NK-92 (cell line): ENCODE data around the gene TBC1D25.
A peak's percentile ranks its signal among the peaks of the same experiment; 100 is the strongest.

Experiments
- DNase-seq: peaks from one replicate; lab custom pipeline; 2025; ENCODE audit not compliant: unreplicated experiment; lab: John Stamatoyannopoulos, UW

TBC1D25 gene, protein sequence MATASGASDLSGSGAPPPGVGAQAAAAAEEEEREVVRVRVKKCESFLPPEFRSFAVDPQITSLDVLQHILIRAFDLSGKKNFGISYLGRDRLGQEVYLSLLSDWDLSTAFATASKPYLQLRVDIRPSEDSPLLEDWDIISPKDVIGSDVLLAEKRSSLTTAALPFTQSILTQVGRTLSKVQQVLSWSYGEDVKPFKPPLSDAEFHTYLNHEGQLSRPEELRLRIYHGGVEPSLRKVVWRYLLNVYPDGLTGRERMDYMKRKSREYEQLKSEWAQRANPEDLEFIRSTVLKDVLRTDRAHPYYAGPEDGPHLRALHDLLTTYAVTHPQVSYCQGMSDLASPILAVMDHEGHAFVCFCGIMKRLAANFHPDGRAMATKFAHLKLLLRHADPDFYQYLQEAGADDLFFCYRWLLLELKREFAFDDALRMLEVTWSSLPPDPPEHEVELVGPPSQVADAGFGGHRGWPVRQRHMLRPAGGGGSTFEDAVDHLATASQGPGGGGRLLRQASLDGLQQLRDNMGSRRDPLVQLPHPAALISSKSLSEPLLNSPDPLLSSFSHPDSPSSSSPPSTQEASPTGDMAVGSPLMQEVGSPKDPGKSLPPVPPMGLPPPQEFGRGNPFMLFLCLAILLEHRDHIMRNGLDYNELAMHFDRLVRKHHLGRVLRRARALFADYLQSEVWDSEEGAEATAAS

DNA sequence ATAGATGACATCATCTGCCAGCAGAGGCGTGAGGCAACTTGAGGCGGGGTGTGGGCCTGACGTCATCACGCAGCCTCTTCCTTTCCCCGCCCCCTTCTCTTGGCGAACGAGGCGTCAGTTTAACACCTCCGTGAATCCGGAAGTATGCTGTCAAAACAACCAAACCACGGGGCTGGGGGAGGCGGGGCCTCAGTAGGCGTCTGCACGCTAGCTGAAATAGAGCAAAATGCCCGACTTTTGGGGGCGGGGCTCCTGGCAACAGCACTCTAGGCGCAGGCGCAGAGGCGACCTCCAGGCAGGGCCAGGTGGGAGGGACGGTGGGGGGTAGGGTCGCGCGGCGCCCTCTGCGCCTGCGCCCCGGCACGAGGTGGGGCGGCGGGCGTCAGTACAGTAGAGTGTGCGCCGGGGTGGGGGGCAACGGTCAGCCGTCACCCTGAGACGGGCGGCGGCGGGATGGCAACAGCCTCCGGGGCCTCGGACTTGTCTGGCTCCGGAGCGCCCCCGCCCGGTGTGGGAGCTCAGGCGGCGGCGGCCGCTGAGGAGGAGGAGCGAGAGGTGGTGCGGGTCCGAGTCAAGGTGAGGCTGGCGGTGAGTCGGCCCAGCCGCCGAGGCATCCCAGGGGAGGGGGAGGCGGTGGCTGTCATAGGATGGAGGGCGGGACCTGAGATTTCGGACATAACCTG is at the start of gene TBC1D25:
TSS of gene TBC1D25 (plus strand) at position 370 of the 683 bp plus-strand sequence. CDS start at position 454, 84 bp downstream.
- peak; percentile 75 for DNase-seq

DNA sequence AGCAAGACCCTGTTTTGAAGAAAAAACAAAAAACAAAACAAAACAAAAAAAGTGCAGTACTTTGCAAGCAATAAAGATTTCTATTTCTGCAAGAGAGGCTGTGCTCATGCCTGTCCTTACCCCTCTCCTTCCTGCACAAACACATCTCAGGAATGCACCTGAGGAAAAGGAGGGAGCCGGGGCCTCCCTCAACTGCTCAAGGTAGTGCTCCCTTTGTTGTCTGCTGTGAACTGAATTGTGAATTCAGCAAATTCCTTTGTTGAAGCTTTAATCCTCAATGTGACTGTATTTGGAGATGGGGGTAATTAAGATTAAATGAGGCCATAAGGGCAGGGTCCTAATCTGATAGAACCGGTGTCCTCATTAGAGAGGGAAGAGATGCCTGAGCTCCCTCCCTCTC is 49.6 kb upstream of the TBC1D25 start:
- no peak for DNase-seq

DNA sequence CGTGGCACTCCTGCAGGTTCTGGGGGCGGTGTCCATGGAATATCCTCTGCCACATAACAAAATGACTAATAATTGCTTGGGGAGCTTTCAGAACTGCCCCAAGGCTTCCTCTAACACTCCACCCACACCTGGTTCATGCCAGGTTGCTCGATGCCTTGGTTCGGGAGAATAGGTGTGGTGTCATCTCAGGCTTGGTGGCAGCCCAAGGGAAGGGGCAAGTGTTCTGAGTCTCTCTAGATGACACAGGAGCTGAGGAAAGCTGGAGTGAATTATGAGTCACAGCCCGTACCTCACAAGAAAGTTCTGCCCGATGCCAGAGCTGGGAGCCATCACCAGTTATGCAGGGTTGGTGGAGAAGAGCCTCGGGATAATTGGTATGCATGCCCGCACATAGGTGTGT is 48.9 kb upstream of the TBC1D25 start:
- no peak for DNase-seq

DNA sequence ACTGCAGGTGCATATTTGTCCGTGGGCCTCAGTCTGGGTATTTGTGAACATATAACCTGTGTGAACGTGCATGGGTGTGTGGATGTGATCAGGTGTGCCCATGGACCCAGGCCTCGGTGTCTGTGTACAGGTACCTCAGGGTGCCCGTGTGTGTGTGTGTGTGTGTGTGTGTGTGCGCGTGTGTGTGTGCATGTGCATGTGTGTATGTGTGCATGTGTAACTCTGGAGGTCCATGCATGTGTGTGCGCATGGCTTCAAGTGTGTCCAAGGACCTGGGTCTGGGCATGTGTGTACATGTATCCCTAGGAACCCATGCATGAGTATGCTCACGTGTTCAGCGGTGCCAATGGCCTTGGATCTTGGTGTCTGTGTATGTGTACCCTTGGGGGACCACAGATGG is 47.7 kb upstream of the TBC1D25 start:
- DNase-seq, result no peak

DNA sequence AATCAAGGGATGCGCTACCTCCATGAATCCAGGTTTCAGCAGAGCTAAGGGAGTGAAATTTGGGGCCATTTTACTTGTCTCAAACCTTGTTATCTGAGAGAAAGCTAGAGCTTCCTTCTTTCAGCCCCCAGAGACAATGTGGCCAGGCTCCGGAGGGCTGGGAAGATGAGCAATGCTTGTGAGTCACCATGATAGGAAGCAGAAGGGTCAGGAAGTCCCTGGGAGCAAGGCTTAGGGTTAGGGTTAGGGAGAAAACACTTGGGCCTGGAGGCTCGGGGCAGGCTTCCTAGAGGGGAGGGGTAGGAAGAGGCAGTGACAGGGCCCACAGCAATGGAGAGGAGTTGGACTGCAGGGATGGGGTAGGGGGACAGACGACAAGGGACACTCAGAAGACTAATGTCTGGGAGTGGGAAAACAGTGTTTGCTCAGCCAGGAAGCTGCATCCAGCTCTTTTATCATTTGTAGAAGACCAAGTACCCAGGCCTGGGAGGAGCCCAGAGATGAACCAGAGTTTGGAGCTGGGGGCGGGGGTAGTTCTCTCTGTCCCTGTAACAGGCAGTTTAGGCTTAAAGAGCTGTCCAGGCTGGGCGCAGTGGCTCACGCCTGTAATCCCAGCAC is 47.1 kb upstream of the TBC1D25 start:
- no peak for DNase-seq

DNA sequence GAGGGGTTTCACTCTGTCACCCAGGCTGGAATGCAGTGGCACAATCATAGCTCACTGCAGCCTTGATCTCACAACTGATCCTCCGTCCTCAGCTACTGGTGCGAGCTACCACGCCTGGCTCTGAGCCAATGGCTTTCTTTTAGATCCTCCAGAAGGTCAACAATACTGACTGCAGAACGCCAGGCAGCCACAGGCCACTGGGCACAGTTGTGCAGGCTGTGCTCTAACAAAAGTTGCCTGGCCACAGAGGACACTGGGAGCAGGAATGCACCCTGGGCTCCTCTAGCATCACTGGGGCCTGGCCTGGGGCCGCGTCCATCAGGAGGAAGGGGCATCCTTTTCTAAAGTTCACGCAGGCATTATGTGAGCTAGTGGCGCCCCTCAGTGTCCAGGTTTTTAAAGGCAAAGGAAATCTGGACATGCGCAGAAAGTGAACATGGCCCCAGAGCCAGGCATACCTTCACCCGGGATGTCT is 45.6 kb upstream of the TBC1D25 start:
- no peak for DNase-seq

DNA sequence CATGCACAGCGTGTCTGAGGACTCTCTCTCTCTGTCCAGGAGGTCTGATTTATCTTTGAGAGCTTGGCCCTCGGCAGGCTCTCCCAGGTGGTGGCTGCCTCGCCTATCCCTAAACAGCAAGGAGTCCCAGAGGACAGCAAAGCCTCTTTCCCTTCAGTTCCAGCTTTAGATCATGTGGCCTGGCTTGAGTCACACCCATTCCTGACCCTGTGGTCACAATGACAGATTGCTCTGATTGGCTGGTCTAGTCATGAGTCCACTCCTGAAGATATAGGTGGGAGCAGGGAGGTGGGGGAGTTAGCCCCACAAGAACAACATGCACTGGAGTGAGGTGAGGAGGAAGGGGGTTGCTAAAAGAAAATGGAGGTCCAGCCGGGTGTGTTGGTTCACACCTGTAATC is 42.9 kb upstream of the TBC1D25 start:
- no peak for DNase-seq

DNA sequence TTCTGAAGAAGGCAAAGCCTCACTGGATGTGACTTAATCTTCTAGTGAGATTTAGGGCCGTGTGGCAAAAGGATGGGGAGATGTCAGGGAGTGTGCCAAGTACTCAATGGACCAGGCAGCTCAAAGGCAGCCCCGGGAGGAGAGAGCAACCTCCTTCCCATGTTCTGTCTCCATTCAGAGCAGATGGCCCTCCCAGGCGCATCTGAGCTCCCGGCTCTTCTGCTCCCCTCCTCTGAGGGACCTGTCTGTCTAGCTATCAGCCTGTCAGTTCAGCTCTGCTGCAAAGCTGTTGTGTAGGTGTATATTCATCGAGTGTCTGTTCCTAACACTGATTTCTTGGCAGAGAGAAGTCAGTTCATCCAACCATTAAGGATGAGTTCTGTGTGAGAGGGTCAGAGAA is 41.6 kb upstream of the TBC1D25 start:
- DNase-seq, result no peak

DNA sequence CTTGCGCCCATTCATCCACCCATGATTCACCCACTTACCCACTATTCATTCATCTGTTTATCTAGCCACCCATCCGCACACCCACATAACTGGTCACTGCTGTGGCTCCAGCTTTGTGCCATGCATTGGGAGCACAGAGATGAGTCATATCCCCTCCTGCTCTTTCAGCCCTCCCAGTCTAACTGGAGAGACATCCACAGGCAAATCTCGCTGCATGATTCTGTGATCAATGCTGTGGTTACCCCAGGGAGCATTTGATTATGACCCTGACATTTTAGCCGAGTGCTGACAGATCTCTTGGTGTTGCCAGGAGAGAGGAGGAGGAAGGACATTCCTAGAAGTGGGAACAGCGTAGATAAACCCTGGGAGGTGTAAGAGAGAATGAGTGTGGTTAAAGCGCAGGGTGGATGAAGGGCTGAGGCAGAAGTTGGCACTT is 41.1 kb upstream of the TBC1D25 start:
- no peak for DNase-seq

DNA sequence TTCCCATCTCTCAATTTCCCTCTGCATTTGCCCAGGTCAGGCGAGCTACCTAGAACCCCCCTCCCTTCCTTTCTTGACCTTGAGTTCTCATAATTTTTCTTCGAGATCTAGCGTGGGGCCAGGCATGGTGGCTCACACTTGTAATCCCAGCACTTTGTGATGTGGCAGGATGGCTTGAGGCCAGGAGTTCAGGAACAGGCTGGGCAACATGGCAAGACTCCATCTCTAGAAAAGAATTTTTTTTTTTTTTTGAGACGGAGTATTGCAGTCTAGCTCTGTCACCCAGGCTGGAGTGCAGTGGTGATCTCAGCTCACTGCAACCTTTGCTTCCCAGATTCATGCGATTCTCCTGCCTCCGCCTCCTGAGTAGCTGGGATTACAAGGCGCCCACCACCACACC is 35.3 kb upstream of the TBC1D25 start:
- no peak for DNase-seq

DNA sequence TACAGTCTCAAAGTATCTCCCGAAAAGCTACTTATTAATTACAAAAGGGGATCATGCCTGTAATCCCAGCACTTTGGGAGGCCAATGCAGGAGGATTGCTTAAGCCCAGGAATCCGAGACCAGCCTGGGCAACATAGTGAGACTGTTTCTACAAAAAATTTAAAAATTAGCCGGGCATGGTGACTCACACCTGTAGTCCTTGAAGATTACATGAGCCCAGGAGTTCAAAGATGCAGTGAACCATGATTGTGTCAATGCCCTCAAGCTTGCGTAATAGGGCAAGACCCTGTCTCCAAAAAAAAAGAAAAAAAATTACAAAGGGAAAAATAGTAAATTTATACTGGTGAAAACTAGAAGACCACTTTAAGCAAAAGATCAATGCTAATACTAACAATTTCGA is 34.0 kb upstream of the TBC1D25 start:
- no peak for DNase-seq

DNA sequence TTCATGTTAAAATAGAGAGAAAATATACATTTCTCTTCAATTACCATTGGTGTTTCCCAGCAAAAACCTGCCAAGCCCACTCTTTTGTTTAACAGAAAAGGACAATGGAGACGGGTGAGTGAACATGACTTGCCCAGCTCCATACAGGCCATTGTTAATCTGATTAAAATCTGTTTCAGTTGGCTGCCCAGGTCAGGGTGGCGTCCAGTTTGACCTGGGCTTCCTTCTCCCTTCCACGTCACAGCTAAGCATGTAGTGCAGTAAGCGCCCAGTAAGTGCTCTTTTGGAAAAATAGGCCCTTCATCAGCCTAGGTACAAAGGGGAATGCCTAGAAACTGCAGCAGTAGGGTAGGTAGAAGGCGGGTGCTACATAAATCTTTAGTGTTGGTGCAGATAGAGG is 32.3 kb upstream of the TBC1D25 start:
- no peak for DNase-seq

DNA sequence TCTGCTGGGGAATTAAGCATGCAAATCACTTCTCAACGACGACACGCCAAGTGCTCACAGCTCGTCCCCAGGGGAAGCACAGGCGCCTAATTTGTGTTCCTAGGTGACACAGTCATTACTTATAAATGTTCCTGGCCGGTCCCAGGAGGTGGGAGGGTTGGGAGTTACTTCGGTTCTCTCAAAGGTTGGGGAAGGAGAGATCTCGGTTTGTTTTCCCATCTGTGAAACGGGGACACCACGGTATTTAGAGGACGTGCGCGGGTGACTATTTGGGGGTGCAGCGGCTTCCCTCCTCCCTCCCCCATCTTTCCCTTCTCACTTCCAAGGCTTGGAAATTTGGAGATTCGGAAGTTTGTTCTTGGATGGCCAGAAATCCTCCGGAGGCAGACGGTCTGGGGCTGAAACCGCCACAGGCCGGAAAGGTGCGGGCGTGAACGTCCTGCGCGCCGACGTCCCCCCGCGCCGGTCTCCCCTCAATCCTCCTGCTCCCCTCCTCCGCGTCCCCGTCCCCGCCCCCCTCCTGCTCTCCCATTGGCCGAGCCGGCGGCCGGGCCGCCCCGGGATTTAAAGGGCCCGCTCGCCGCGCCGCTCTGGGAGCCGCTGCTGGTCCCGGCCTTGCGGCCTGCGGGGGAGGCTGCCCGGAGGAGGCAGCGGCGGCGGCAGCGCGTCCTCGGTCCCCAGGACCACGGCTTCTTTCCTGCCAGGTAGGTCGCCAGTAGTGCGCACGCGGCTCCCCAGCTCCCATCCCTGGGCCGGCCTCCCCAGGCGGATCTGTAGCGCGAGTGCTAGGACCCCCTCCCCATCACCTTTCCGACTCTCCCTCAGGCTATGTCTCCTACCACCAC is 30.9 kb upstream of the TBC1D25 start, which contains the start of gene PORCN:
TSS of gene PORCN (plus strand) at position 593 of the 845 bp plus-strand sequence. CDS start 829 bp downstream, outside the sequence.
- no peak for DNase-seq

DNA sequence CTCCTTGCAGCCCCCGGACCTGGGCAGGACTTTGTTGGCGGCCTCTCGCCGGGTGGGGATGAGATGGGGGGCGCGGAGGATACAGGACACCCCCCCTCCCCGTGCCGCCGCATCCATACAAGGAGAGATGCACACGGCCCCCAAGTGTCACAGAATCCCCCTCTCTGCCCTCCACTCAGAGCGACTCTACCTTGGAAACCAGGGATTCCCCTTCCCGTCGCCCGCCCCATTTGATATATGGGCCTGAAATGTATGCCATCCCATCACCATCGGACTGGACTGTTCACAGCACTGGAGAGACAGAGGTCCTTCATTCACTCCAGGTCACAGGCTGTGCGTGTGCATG is 30.3 kb upstream of the TBC1D25 start:
- no peak for DNase-seq

DNA sequence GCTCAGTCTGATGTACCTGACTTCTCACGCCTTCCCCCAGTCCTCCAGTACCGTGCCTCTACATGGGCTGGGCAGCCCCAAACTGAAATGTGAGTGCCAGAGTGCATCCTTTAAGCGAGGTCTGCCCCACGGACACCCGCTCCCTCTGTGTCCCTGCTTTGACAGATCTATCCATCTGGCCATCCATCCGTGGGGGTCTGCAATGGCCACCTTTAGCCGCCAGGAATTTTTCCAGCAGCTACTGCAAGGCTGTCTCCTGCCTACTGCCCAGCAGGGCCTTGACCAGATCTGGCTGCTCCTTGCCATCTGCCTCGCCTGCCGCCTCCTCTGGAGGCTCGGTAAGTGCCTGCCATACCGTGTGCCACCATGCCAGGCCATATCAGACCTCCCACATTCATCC is 29.9 kb upstream of the TBC1D25 start:
- no peak for DNase-seq

DNA sequence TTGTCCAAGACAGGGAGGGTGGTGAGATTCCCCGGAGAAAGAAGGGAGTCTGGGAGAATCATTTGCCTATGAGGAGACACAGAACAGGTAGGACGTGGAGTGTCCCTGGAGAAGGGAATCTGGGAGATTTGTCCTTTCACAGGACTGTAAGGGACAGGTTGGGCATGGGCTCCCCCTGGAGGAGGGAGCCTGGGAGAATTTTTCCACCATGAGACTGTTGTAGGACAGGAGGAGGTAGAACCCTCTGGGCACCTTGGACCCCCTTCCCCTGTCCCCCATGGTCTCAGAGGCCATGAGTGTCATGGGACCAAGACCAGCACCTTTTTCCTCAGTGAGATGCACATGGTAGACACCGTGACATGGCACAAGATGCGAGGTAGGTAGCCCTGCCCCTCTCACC is 28.0 kb upstream of the TBC1D25 start:
- no peak for DNase-seq

DNA sequence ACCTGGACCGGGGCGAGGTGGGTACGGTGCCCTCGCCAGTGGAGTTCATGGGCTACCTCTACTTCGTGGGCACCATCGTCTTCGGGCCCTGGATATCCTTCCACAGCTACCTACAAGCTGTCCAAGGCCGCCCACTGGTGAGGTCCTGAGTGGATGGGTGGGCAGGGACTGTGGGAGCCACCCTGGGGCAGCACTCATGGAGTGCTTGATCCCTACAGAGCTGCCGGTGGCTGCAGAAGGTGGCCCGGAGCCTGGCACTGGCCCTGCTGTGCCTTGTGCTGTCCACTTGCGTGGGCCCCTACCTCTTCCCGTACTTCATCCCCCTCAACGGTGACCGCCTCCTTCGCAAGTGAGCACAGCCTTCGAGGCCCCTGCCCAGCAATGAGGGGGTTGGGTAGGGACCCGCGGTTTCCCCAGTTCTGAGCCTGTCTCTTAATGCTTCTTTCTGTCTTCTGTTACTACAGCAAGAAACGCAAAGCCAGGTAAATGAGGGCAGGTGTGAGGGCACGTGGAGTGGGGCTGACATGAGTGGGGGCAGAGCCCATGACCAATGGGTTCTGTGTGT is 27.1 kb upstream of the TBC1D25 start:
- DNase-seq, result no peak

DNA sequence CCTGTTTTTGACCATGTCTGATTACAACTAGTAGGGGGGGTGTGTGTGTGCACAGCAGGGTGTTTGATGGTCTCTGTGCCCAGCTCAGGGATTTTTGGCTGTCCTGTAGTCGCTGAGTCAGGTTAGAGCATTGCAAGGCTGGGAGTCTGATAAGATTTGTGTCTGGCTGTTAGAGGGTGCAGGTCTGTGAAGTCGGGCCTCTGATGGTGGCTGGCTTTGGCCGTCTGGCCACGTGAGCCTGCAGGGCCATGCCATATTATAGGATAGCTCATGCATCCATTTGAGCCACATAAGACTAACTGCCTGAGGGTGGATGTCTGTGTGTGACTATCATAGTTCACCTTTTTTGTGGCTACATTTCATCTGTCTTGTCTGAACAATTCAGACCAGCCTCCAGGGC is 25.8 kb upstream of the TBC1D25 start:
- DNase-seq, result no peak

DNA sequence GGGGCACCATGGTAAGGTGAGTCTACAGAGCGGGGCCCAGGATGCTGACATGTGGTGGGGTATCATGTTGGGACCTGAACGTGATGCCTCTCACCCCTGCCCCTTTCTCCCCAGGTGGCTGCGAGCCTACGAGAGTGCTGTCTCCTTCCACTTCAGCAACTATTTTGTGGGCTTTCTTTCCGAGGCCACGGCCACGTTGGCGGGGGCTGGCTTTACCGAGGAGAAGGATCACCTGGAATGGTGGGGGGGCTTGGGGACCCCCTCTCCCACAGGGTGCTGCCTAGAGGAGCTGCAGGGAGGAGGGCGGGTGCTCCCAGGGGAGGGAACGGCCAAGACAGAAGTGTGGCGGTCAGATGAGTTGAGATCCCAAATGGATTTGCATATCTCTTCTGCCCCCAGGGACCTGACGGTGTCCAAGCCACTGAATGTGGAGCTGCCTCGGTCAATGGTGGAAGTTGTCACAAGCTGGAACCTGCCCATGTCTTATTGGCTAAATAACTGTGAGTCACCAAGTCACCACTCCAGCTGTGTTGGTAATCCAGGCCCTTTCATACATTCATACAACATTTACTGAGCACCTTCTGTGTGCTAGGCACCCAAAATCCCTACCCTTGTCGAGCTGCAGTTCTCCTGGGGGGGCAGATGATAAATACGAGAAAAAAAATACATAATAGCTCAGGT is 25.2 kb upstream of the TBC1D25 start:
- no peak for DNase-seq
